GM19193 (cell line): ENCODE measurements around the gene CAST.

Source experiments
- POLR2A ChIP-seq: IDR thresholded peaks from 4 replicates; pipeline ENCODE4 v1.6.1; 2011; ENCODE audit not compliant: insufficient read depth, insufficient read length; ENCODE audit errors: extremely low read depth

The CAST gene

GRCh38 chr5:96655506-96655905, 6.7 kb upstream of the CAST start:
- TF ChIP-seq POLR2A, result no peak

- TF ChIP-seq POLR2A, result no peak
These were observed 5.1 kb upstream of the CAST start for GRCh38 chr5:96657068-96657467.

GRCh38 chr5:96658272-96658671, 3.9 kb upstream of the CAST start:
- no peak for TF ChIP-seq POLR2A

- TF ChIP-seq POLR2A, result no peak
These were observed 3.0 kb upstream of the CAST start for GRCh38 chr5:96659170-96659569.

- no peak for TF ChIP-seq POLR2A
These were observed 963 bp upstream of the CAST start for GRCh38 chr5:96660971-96661854.

- TF ChIP-seq POLR2A, result peak; percentile 34
These were observed 746 bp downstream of the CAST start for GRCh38 chr5:96662725-96663518.

GRCh38 chr5:96663608-96664007, 1.4 kb downstream of the CAST start:
- TF ChIP-seq POLR2A, result no peak

- TF ChIP-seq POLR2A, result no peak
These were observed 2.5 kb downstream of the CAST start for GRCh38 chr5:96664669-96665068.

GRCh38 chr5:96668725-96669124, 6.5 kb downstream of the CAST start:
- TF ChIP-seq POLR2A, result no peak

GRCh38 chr5:96669909-96670308, 7.7 kb downstream of the CAST start:
- no peak for TF ChIP-seq POLR2A

GRCh38 chr5:96671441-96671840, 9.3 kb downstream of the CAST start:
- no peak for TF ChIP-seq POLR2A

- no peak for TF ChIP-seq POLR2A
These were observed 11.0 kb downstream of the CAST start for GRCh38 chr5:96673127-96673526.

- no peak for TF ChIP-seq POLR2A
These were observed 13.7 kb downstream of the CAST start for GRCh38 chr5:96675882-96676281.

GRCh38 chr5:96677496-96677895, 15.3 kb downstream of the CAST start:
- no peak for TF ChIP-seq POLR2A

GRCh38 chr5:96679293-96679692, 17.1 kb downstream of the CAST start:
- TF ChIP-seq POLR2A, result no peak
